ENCODE measurements around the gene SEBOX.

GRCh38 chr17:28390563-28390962, 25.6 kb upstream of the SEBOX start:
- TF ChIP-seq CTCF (tag by site-specific recombination; IDR thresholded peaks at IDR 0.05) (no peak), ZNF341 (tag by site-specific recombination; IDR thresholded peaks at IDR 0.05; ENCODE audit: low read depth) (no peak), ZNF701 (tag by site-specific recombination; IDR thresholded peaks at IDR 0.05) (no peak), ZBTB26 (tag by site-specific recombination; optimal IDR thresholded peaks at IDR 0.05) (no peak), SP2 (tag by site-specific recombination; IDR thresholded peaks at IDR 0.05) (no peak), KLF10 (tag by site-specific recombination; IDR thresholded peaks at IDR 0.05) (no peak), ZNF184 (tag by site-specific recombination; IDR thresholded peaks at IDR 0.05) (no peak), YY1 (tag by site-specific recombination; IDR thresholded peaks at IDR 0.05) (no peak)
- TF ChIP-seq, protein P1, sequence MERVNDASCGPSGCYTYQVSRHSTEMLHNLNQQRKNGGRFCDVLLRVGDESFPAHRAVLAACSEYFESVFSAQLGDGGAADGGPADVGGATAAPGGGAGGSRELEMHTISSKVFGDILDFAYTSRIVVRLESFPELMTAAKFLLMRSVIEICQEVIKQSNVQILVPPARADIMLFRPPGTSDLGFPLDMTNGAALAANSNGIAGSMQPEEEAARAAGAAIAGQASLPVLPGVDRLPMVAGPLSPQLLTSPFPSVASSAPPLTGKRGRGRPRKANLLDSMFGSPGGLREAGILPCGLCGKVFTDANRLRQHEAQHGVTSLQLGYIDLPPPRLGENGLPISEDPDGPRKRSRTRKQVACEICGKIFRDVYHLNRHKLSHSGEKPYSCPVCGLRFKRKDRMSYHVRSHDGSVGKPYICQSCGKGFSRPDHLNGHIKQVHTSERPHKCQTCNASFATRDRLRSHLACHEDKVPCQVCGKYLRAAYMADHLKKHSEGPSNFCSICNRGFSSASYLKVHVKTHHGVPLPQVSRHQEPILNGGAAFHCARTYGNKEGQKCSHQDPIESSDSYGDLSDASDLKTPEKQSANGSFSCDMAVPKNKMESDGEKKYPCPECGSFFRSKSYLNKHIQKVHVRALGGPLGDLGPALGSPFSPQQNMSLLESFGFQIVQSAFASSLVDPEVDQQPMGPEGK (tag by site-specific recombination; IDR thresholded peaks at IDR 0.05): no peak

Data from HEK293 (cell line).